Natural killer cell (primary cell): ENCODE data around the gene HIGD2A. TPM values are rescaled to one million over a fixed set of nuclear protein-coding genes. Genes with fewer than 3 reads are reported as not detected.

Source experiments
- ATAC-seq, 3 donors: fragments of 150-1000 bp in 2 of 3; fragments of 200-7000 bp in 1 of 3; cut with Tn5 transposase; 1 replicate in 1 of 3; 2 replicates in 2 of 3; pipeline ENCODE4 v1.10.0; 2021; ENCODE audit warnings: mild to moderate bottlenecking in 2 of 3, moderate library complexity in 2 of 3
- DNase-seq, 2 donors: peaks; one replicate each; pipeline versions ENCODE4 v3.0.0 to v3.0.0-alpha.2; 2013 to 2021; ENCODE audit warnings: mixed read lengths in 1 of 2
- H3K27ac ChIP-seq: one replicate; pipeline ENCODE4 v1.5.1; 2013; ENCODE audit warnings: mild to moderate bottlenecking, low read length
- H3K27me3 ChIP-seq: one replicate; pipeline ENCODE4 v1.6.1; 2013; ENCODE audit warnings: low read length; ENCODE audit not compliant: control insufficient read depth, insufficient read depth
- H3K36me3 ChIP-seq: one replicate; pipeline ENCODE4 v1.6.1; 2013; ENCODE audit warnings: low read length; ENCODE audit not compliant: control insufficient read depth, insufficient read depth
- H3K4me1 ChIP-seq: one replicate; pipeline ENCODE4 v1.6.1; 2013; ENCODE audit warnings: low read length; ENCODE audit not compliant: control insufficient read depth, insufficient read depth
- H3K4me3 ChIP-seq: one replicate; pipeline ENCODE4 v1.5.1; 2013; ENCODE audit warnings: low read length
- H3K9me3 ChIP-seq: one replicate; pipeline ENCODE4 v1.6.1; 2013; ENCODE audit warnings: low read length; ENCODE audit not compliant: control insufficient read depth, insufficient read depth
- H3K27ac Mint-ChIP-seq, 2 donors: one replicate each; pipeline ENCODE4 v1.8.0; 2022; ENCODE audit warnings: mild to moderate bottlenecking in 2 of 2, mixed read lengths in 2 of 2, moderate library complexity in 1 of 2
- H3K27me3 Mint-ChIP-seq, 2 donors: one replicate each; pipeline ENCODE4 v1.8.0; 2022; ENCODE audit warnings: low read depth in 2 of 2, mixed read lengths in 2 of 2
- H3K36me3 Mint-ChIP-seq: one replicate; pipeline ENCODE4 v1.8.0; 2022; ENCODE audit warnings: mixed read lengths
- H3K4me1 Mint-ChIP-seq, 2 donors: one replicate each; pipeline ENCODE4 v1.8.0; 2022; ENCODE audit warnings: mixed read lengths in 2 of 2
- H3K4me3 Mint-ChIP-seq: one replicate; pipeline ENCODE4 v1.8.0; 2022; ENCODE audit warnings: mild to moderate bottlenecking, moderate library complexity, mixed read lengths
- H3K9me3 Mint-ChIP-seq, 2 donors: one replicate each; pipeline ENCODE4 v1.8.0; 2022; ENCODE audit warnings: mixed read lengths in 2 of 2
- CTCF ChIP-seq: fragments of 200-600 bp; IDR thresholded peaks from one replicate; pipeline ENCODE4 v1.8.0; 2022; ENCODE audit warnings: antibody characterized with exemption
- WGBS: methylation state at CpG from one replicate; pipeline ENCODE4 v1.1.7; 2013; ENCODE audit warnings: missing lambda C conversion rate; ENCODE audit not compliant: insufficient coverage; 5-methylcytosine and 5-hydroxymethylcytosine counted together
- intact Hi-C: fragments of 100-400 bp; cut with micrococcal nuclease; formaldehyde crosslinking; loops from one replicate; pipeline ENCODE4 v1.14.2; 2022
- total RNA-seq, 4 donors: library from RNA; stranded (reverse); fragments of 120-200 nt in 1 of 4; gene quantifications; one replicate each; pipeline versions ENCODE4 v1.2.3 to v1.2.4, GENCODE V29; 2013 to 2022

The HIGD2A gene
- total RNA-seq, 3 donors from 2014 or later (not counting 1 experiment from before 2014, with no cell fraction given): 83.5 to 90.2 (median 86.2) TPM

- Mint-ChIP-seq H3K27ac (no peak overlapping the region), H3K36me3 (no peaks in the 10 kb centered on the region), H3K9me3 (no peaks in the 10 kb centered on the region), H3K4me3 (no peak overlapping the region), H3K27me3 (no peaks in the 10 kb centered on the region), H3K4me1 (peaks cover 43 to 55% of the 10 kb centered on the region in 2 donors)
- Histone ChIP-seq H3K27ac (no peak overlapping the region), H3K27me3 (no peaks in the 10 kb centered on the region), H3K4me1 (peaks cover 19% of the 10 kb centered on the region), H3K9me3 (no peaks in the 10 kb centered on the region), H3K36me3 (peaks cover 6% of the 10 kb centered on the region), H3K4me3 (no peak overlapping the region)
- 94% methylated on average over 10 of the region's 10 CpGs for WGBS
- TF ChIP-seq CTCF: no peak
- ATAC-seq: no peak
- intact Hi-C loops: no loop called here
- DNase-seq: no peak
Measured at GRCh38 chr5:176412517-176413254, 24.1 kb downstream of the HIGD2A start.

GRCh38 chr5:176413255-176413565 is 24.7 kb downstream of the HIGD2A start:
- 97% methylated on average over 2 of the region's 2 CpGs for WGBS
- H3K4me1 Mint-ChIP-seq: peaks cover 43 to 55% of the 10 kb centered on the region in 2 donors
- intact Hi-C loops: no loop called here

GRCh38 chr5:176413709-176414191 is 25.2 kb downstream of the HIGD2A start:
- no peak overlapping the region for H3K4me3 Mint-ChIP-seq
- no peaks in the 10 kb centered on the region for H3K36me3 Mint-ChIP-seq
- intact Hi-C loops: no loop called here

More at GRCh38 chr5:176413255-176413565, 24.7 kb downstream of the HIGD2A start:
- no peaks in the 10 kb centered on the region for H3K9me3 ChIP-seq
- Mint-ChIP-seq H3K27me3 (no peaks in the 10 kb centered on the region), H3K4me3 (no peak overlapping the region), H3K27ac (no peak overlapping the region), H3K36me3 (no peaks in the 10 kb centered on the region), H3K9me3 (no peaks in the 10 kb centered on the region)
- no peak overlapping the region for H3K4me3 ChIP-seq
- ATAC-seq (no peak), DNase-seq (no peak)
- peaks cover 4% of the 10 kb centered on the region for H3K36me3 ChIP-seq
- no peak for TF ChIP-seq CTCF
- peaks cover 19% of the 10 kb centered on the region for H3K4me1 ChIP-seq
- H3K27me3 ChIP-seq: no peaks in the 10 kb centered on the region
- no peak overlapping the region for H3K27ac ChIP-seq

More at GRCh38 chr5:176413709-176414191, 25.2 kb downstream of the HIGD2A start:
- H3K27me3 Mint-ChIP-seq: no peaks in the 10 kb centered on the region
- H3K27ac Mint-ChIP-seq: peak overlapping the region; percentile 21 to 86
- Histone ChIP-seq H3K27ac (no peak overlapping the region), H3K36me3 (peaks cover 4% of the 10 kb centered on the region), H3K4me3 (no peak overlapping the region), H3K4me1 (peaks cover 19% of the 10 kb centered on the region), H3K27me3 (no peaks in the 10 kb centered on the region), H3K9me3 (no peaks in the 10 kb centered on the region)
- DNase-seq (no peak), ATAC-seq (no peak)
- no peak for TF ChIP-seq CTCF
- H3K4me1 Mint-ChIP-seq: peaks cover 43 to 55% of the 10 kb centered on the region in 2 donors
- no peaks in the 10 kb centered on the region for H3K9me3 Mint-ChIP-seq
- WGBS: 96% methylated on average over 6 of the region's 7 CpGs
